ENCODE measurements around the gene ME1.

ME1 gene

DNA sequence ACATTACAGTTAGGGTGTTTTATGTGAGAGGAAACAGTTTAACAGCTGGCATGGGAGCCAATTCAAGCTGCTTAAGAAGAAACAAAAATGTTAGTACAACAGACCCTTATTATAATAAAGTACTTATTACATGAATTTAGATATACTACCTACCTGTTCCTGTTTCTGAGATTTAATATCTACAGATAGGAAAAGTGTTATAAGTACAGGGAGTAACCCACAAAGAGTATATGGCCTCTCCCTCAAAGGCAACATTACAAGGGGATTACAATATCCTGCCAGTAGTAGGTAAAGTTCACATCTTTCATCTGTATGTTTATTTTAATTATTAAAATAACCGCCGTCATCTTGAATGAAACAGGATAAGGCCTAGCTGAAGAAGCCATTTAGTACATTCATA lies 1.8 kb upstream of the ME1 start:
- TF ChIP-seq CTCF (IDR thresholded peaks at IDR 0.05) = no peak
- no peak overlapping the region for H3K4me3 ChIP-seq
- no peak overlapping the region for H3K27ac ChIP-seq
- DNase-seq (ENCODE audit: low spot score) = no peak

DNA sequence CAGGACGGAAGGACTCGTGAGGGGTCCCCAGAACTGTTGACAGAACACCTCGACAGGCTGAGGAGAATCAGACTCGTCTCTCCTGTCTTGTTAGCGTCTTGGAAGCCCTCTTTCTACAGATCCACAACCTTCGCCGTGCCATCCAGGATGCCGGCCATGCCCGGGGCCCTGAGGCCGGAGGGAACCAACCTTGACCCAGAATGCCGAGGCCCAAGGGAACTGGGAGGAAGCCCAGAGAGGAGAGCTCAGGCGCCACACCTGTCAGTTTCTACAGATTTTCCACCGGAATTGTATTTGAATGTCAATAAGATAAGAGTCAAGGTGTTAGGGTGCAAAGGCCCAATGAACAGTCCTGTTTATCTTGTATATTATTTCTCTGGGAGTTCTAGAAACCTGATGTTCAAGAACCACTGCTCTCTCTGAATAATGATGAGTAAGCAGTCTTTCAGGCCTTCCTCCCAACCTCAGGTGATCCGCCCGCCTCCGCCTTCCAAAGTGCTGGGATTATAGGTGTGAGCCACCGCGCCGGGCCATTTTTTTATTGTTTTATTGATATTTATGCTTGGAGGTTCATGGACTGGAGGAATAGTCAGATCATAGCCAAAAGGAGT lies 799 bp upstream of the ME1 start:
- TF ChIP-seq CTCF (IDR thresholded peaks at IDR 0.05) = no peak
- DNase-seq (ENCODE audit: low spot score) = no peak
- Histone ChIP-seq H3K27ac (peak overlapping the region; percentile 81 to 91), H3K4me3 (peak overlapping the region; percentile 97)

- TF ChIP-seq CTCF (IDR thresholded peaks at IDR 0.05) = no peak
- Histone ChIP-seq H3K4me3 (peak overlapping the region; percentile 97), H3K27ac (peak overlapping the region; percentile 81 to 91)
- DNase-seq (ENCODE audit: low spot score) = no peak
These were observed 817 bp downstream of the ME1 start for GRCh38 chr6:83429857-83430610.

DNA sequence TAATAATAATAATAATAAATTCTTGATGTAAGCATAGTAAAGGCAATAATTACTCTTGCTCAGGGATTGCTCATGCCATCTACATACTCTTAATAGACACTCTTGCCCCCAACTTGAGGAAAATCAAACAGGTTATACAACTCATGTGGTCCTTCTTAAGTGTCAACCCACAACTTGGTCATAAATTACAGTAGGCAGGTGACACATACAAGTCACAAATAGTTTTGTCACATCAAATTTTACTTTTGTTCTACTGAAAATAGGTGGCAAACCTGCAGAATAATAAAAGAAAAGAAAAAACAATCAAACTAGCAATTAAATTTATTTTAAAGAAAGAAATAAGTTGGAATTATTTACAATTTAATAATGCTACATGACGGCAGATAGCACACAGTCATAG lies 1.6 kb downstream of the ME1 start:
- TF ChIP-seq CTCF (IDR thresholded peaks at IDR 0.05) = no peak
- DNase-seq (ENCODE audit: low spot score) = no peak
- H3K27ac ChIP-seq = no peak overlapping the region
- H3K4me3 ChIP-seq = peak overlapping the region; percentile 97

DNA sequence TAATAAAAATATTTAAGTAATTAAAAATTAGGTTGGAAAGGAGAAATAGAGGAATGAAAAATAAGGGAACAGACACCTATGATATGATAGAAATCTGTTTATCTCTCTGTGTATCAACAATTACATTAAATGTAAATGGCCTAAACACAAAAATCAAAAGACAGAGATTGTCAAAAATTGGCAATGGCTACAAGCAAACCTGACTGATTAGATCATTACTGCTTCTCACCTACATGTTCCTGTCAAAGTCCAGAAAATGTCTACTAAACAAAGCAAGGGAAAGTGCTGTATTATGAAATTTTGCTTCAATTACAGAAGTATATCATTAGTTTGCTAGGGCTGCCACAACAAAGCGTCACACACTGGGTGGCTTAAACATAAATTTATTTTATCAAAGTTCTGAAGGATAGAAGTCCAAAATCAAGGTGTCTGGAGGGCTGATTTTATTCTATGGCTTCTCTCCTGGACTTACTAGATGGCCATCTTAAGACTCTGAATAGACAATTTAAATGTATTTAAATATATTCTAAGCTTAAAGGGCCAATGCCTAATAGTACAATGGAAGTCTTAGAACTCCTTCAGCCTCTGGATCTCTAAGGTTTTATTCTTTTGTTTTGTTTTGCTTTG lies 6.3 kb downstream of the ME1 start:
- H3K4me3 ChIP-seq = no peak overlapping the region
- no peak for DNase-seq (ENCODE audit: low spot score)
- TF ChIP-seq CTCF (IDR thresholded peaks at IDR 0.05) = no peak
- no peak overlapping the region for H3K27ac ChIP-seq

GRCh38 chr6:83417880-83418663 lies 12.8 kb downstream of the ME1 start:
- peak; percentile 44 for TF ChIP-seq CTCF (IDR thresholded peaks at IDR 0.05)
- DNase-seq (ENCODE audit: low spot score) = no peak
- peak overlapping the region in 1 of 2 donors; percentile 9 for H3K27ac ChIP-seq

More at GRCh38 chr6:83417880-83418663, 12.8 kb downstream of the ME1 start:
- H3K4me3 ChIP-seq = no peak overlapping the region

All from coronary artery (tissue), 2 donors.